ENCODE data around the gene SETD1B. TPM values are rescaled to one million over a fixed set of nuclear protein-coding genes. Genes with fewer than 3 reads are reported as not detected.
A peak's percentile ranks its signal among the peaks of the same experiment; 100 is the strongest.
"Not testable (repeated sequence)": the region's sequence is repeated elsewhere in the genome, so short reads cannot be mapped to it uniquely, and the experiment has no call there.

SETD1B gene
- total RNA-seq, 1 donor from 2014 or later = 22.7 TPM

- Histone ChIP-seq H3K4me3 (peak within 1 kb of the TSS; percentile 10 to 16), H3K4me1 (peaks cover 18 to 33% of the 10 kb centered on the region in 2 donors), H3K27me3 (no peaks in the 10 kb centered on the region), H3K36me3 (no peaks in the 10 kb centered on the region), H3K9me3 (no peaks in the 10 kb centered on the region), H3K27ac (peak within 1 kb of the TSS; percentile 97)
- TF ChIP-seq CTCF (IDR thresholded peaks at IDR 0.05) = no peak
- DNase-seq (ENCODE audit: low spot score in 2 of 2) = peak; percentile 33 to 90
- intact Hi-C loops (cut with DNase I) = loop anchor here (1.0 to 2.0 kb wide), 3 partner anchors 19 to 64 kb away; partner anchors contain the start of gene PSMD9
Observed at GRCh38 chr12:121858662-121859572, 55.1 kb downstream of the SETD1B start, which contains the start of gene HPD. Gene HPD, minus strand, starts transcription at chr12:121858859. Its CDS starts 36 bp downstream, at chr12:121858823.

- H3K4me3 ChIP-seq = no peak overlapping the region
- no peaks in the 10 kb centered on the region for H3K9me3 ChIP-seq
- H3K4me1 ChIP-seq = peaks cover 18 to 33% of the 10 kb centered on the region in 2 donors
- no peaks in the 10 kb centered on the region for H3K36me3 ChIP-seq
- H3K27me3 ChIP-seq = no peaks in the 10 kb centered on the region
- no peak for DNase-seq (ENCODE audit: low spot score in 2 of 2)
- no peak for TF ChIP-seq CTCF (IDR thresholded peaks at IDR 0.05)
- peak overlapping the region; percentile 97 for H3K27ac ChIP-seq
- intact Hi-C loops (cut with DNase I) = no loop called here
Observed at GRCh38 chr12:121860257-121860656, 56.4 kb downstream of the SETD1B start.

GRCh38 chr12:121860699-121861098 lies 56.9 kb downstream of the SETD1B start:
- DNase-seq (ENCODE audit: low spot score in 2 of 2); H3K36me3 ChIP-seq; H3K9me3 ChIP-seq; H3K27me3 ChIP-seq; intact Hi-C loops (cut with DNase I); H3K4me3 ChIP-seq: not testable (repeated sequence)
- Histone ChIP-seq H3K4me1 (peaks cover 18 to 33% of the 10 kb centered on the region in 2 donors), H3K27ac (peak overlapping the region; percentile 97)

GRCh38 chr12:121861636-121862254 lies 57.9 kb downstream of the SETD1B start:
- TF ChIP-seq CTCF (IDR thresholded peaks at IDR 0.05) = no peak
- no peaks in the 10 kb centered on the region for H3K9me3 ChIP-seq
- peaks cover 18 to 33% of the 10 kb centered on the region in 2 donors for H3K4me1 ChIP-seq
- H3K4me3 ChIP-seq = no peak overlapping the region
- DNase-seq (ENCODE audit: low spot score in 2 of 2) = no peak
- intact Hi-C loops (cut with DNase I) = no loop called here
- H3K36me3 ChIP-seq = no peaks in the 10 kb centered on the region
- peak overlapping the region; percentile 97 for H3K27ac ChIP-seq
- no peaks in the 10 kb centered on the region for H3K27me3 ChIP-seq

GRCh38 chr12:121866331-121866730 lies 62.5 kb downstream of the SETD1B start:
- Histone ChIP-seq H3K27me3 (no peaks in the 10 kb centered on the region), H3K4me3 (no peak overlapping the region), H3K36me3 (no peaks in the 10 kb centered on the region), H3K27ac (no peak overlapping the region), H3K4me1 (peaks cover 0 to 9% of the 10 kb centered on the region in 2 donors), H3K9me3 (no peaks in the 10 kb centered on the region)
- no peak for DNase-seq (ENCODE audit: low spot score in 2 of 2)
- TF ChIP-seq CTCF (IDR thresholded peaks at IDR 0.05) = no peak
- intact Hi-C loops (cut with DNase I) = no loop called here

GRCh38 chr12:121869229-121869628 lies 65.4 kb downstream of the SETD1B start:
- intact Hi-C loops (cut with DNase I); H3K36me3 ChIP-seq; H3K27me3 ChIP-seq; H3K4me3 ChIP-seq; H3K9me3 ChIP-seq; DNase-seq (ENCODE audit: low spot score in 2 of 2); H3K4me1 ChIP-seq; H3K27ac ChIP-seq: not testable (repeated sequence)
